Left forelimb (tissue), 1 donor: ENCODE measurements around the gene CX3CL1.
"Not testable (repeated sequence)": the region's sequence is repeated elsewhere in the genome, so short reads cannot be mapped to it uniquely, and the experiment has no call there.

Experiments
- DNase-seq: peaks from one replicate; pipeline ENCODE4 v3.0.0-alpha.2; 2018; ENCODE audit warnings: low spot score

CX3CL1 gene

GRCh38 chr16:57372372-57373116 is at the start of gene CX3CL1:
TSS of gene CX3CL1 (plus strand) at chr16:57372490. CDS start at chr16:57372569, 79 bp downstream.
- peak; percentile 79 for DNase-seq

- no peak for DNase-seq
Measured at GRCh38 chr16:57324749-57325148, 47.5 kb upstream of the CX3CL1 start.

DNA sequence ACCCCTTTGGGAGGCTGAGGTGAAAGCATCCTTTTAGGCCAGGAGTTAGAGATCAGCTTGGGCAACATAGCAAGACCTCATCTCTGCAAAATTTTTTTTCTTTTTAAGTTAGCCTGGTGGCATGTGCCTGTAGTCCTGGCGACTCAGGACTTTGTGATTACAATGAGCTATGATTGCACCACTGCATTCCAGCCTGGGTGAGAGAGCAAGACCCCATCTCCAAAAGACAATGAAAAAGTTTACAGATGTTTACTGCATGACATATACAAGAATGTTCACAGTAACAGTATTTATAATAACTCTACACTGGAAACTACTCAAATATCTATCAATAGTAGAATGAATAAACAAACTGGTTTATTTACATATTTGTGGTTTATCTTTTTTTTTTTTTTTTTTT is 46.8 kb upstream of the CX3CL1 start:
- DNase-seq, result no peak

- no peak for DNase-seq
Measured at GRCh38 chr16:57329718-57330327, 42.5 kb upstream of the CX3CL1 start.

DNA sequence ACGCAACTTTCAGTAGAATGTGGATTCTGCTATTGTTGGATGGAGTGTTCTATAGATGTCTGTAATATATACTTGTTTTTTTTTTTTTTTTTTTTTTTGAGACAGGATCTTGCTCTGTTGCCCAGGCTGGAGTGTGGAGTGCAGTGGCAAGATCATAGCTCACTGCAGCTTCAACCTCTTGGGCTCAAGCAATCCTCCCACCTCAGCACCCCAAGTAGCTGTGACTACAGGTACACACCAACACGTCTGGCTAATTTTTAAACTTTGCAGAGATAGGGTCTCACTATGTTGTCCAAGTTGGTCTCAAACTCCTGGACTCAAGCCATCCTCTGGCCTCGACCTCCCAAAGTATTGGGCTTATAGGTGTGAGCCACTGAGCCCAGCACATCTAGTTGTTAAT is 40.9 kb upstream of the CX3CL1 start:
- DNase-seq, result no peak

- no peak for DNase-seq
Measured at GRCh38 chr16:57333402-57333801, 38.9 kb upstream of the CX3CL1 start.

DNA sequence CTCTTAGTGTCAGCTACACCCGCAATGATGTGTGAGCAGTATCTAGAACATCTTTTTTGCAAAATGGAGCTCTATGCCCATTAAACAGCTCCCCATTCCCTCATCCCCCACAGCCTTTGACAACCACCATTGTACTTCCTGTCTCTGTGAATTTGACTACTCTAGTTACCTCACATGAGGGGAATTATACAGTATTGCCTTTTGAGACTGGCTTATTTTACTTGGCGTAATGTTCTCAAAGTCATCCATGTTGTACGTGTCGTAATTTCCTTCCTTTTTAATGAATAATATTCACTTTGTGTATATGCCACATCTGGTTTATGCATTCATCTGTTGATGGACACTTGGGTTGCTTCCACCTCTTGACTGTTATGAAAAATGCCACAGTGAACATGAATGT is 36.9 kb upstream of the CX3CL1 start:
- DNase-seq, result no peak

- no peak for DNase-seq
Measured at GRCh38 chr16:57341062-57341440, 31.2 kb upstream of the CX3CL1 start.

- DNase-seq, result no peak
Measured at GRCh38 chr16:57341441-57342303, 30.6 kb upstream of the CX3CL1 start.

- DNase-seq, result not testable (repeated sequence)
Measured at GRCh38 chr16:57342606-57343005, 29.7 kb upstream of the CX3CL1 start.

DNA sequence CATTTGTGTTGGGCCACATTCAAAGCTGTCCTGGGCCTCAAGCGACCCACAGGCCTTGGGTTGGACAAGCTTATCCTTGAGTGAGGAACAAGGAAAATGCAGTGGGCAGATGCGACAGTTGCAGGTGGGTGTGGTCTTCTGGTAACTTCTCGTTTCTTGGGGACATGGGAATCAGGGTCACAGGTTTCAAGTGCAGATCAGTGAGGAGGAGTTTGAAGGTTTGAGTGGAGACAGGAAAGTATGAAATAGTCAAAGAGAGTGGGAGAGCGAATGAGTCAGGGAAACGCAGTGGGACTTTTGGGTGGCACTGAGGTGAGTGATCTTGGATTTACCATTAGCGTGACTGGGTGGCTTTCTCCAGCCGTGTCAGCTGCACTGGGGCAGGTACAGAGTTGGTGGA is 29.1 kb upstream of the CX3CL1 start:
- DNase-seq, result no peak

GRCh38 chr16:57344094-57344493 is 28.2 kb upstream of the CX3CL1 start:
- not testable (repeated sequence) for DNase-seq

GRCh38 chr16:57345021-57345420 is 27.3 kb upstream of the CX3CL1 start:
- no peak for DNase-seq

- DNase-seq, result no peak
Measured at GRCh38 chr16:57345666-57346204, 26.6 kb upstream of the CX3CL1 start.

- no peak for DNase-seq
Measured at GRCh38 chr16:57347858-57348257, 24.4 kb upstream of the CX3CL1 start.

- DNase-seq, result no peak
Measured at GRCh38 chr16:57348327-57348726, 24.0 kb upstream of the CX3CL1 start.

DNA sequence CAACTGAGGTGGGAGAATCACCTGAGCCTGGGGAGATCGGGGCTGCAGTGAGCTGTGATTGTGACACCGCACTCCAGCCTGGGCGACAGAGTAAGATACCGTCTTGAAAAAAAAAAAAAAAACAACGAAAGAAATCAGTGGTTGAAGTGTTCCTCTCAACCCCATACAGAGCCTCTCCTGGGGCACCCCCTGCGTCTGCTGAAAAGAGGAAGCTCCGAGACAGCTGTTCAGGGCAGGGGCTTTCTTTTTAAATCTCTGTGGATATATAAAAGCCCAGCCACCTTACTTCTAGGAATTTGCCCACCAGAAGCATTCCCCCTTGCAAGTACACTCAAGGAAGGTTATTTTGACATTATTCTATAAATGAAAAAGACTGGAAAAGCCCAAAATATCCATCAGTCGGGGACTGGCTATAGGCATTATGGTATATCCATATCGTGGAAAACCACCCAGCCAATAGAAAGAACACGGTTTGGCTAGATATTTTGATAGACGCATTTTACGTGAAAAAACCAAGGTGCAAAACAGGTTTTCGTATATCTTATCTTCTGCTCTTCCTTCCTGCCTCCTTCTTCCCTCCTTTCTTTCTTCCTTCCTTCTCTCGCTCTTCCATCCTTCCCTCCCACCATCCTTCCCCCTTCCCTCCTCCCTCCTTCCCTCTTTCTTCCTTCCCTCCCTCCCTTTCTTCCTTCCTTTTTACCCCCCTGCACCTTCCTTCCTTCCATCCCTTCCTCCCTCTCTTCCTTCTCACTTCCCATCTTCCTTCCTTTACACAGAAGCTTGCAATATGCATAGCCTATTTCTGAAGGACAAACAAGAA is 22.9 kb upstream of the CX3CL1 start:
- DNase-seq, result no peak

- DNase-seq, result no peak
Measured at GRCh38 chr16:57352636-57353047, 19.6 kb upstream of the CX3CL1 start.

- DNase-seq, result no peak
Measured at GRCh38 chr16:57354311-57354710, 18.0 kb upstream of the CX3CL1 start.

DNA sequence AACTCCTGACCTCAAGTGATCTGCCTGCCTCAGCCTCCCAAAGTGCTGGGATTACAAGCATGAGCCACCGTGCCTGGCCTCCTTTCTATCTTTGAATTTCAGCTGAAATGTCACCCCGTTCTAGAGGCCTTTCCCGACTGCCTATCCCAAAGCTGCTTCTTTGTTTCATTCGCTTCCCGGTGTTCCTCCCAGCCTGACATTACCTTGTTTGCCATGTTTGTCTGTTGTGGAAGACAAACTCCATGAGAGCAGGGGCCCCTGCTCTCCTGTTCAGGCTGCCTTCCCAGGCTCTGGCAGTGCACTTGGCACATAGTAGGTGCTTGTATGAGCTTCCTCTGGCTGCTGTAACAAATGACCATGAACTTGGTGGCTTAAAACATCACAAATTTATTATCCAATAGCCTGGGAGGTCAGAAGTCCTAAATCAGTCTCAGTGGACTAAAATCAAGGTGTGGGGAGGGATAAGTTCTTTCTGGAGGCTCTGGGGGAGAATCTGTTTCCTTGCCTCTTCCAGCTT is 16.3 kb upstream of the CX3CL1 start:
- DNase-seq, result no peak

DNA sequence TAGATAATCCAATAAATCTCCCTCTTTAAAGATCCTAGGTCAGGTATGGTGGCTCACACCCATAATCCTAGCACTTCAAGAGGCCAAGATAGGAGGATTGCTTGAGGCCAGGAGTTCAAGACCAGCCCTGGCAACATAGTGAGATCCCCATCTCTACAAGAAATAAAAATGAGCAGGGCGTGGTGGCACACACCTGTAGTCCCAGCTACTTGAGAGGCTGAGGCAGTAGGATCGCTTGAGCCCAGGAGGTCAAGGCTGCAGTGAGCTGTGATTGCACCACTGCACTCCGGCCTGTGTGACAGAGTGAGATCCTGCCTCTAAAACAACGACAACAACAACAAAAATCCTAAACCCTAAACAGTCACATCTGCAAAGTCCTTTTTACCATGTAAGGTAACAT is 15.7 kb upstream of the CX3CL1 start:
- DNase-seq, result no peak
